ENCODE data around the gene ADARB2. TPM values are rescaled to one million over a fixed set of nuclear protein-coding genes. Genes with fewer than 3 reads are reported as not detected.
A peak's percentile ranks its signal among the peaks of the same experiment; 100 is the strongest.
"Not testable (repeated sequence)": the region's sequence is repeated elsewhere in the genome, so short reads cannot be mapped to it uniquely, and the experiment has no call there.

ADARB2 gene
- total RNA-seq, 1 experiment from 2014 or later, result 0.90 TPM

- DNase-seq (ENCODE audit: low read depth, low spot score), result no peak
- in situ Hi-C loops (cut with HindIII; ENCODE audit: low pct_unique_long_range_greater_than_20kb, low sequenced_read_pairs), result no loop called here
Measured at GRCh38 chr10:1358860-1359625, 378.3 kb downstream of the ADARB2 start.

GRCh38 chr10:1358147-1358546 is 379.2 kb downstream of the ADARB2 start:
- in situ Hi-C loops (cut with HindIII; ENCODE audit: low pct_unique_long_range_greater_than_20kb, low sequenced_read_pairs), result no loop called here
- no peak for DNase-seq (ENCODE audit: low read depth, low spot score)

GRCh38 chr10:1356349-1356748 is 381.0 kb downstream of the ADARB2 start:
- no peak for DNase-seq (ENCODE audit: low read depth, low spot score)
- in situ Hi-C loops (cut with HindIII; ENCODE audit: low pct_unique_long_range_greater_than_20kb, low sequenced_read_pairs), result no loop called here

- peak; percentile 68 for DNase-seq (ENCODE audit: low read depth, low spot score)
- in situ Hi-C loops (cut with HindIII; ENCODE audit: low pct_unique_long_range_greater_than_20kb, low sequenced_read_pairs), result no loop called here
Measured at GRCh38 chr10:1354809-1355710, 382.3 kb downstream of the ADARB2 start.

GRCh38 chr10:1352296-1352695 is 385.0 kb downstream of the ADARB2 start:
- DNase-seq (ENCODE audit: low read depth, low spot score); in situ Hi-C loops (cut with HindIII; ENCODE audit: low pct_unique_long_range_greater_than_20kb, low sequenced_read_pairs): not testable (repeated sequence)

- DNase-seq (ENCODE audit: low read depth, low spot score), result no peak
- in situ Hi-C loops (cut with HindIII; ENCODE audit: low pct_unique_long_range_greater_than_20kb, low sequenced_read_pairs), result no loop called here
Measured at GRCh38 chr10:1348773-1349050, 388.6 kb downstream of the ADARB2 start.

GRCh38 chr10:1347962-1348772 is 389.2 kb downstream of the ADARB2 start:
- no peak for DNase-seq (ENCODE audit: low read depth, low spot score)
- in situ Hi-C loops (cut with HindIII; ENCODE audit: low pct_unique_long_range_greater_than_20kb, low sequenced_read_pairs), result no loop called here

- DNase-seq (ENCODE audit: low read depth, low spot score), result no peak
- in situ Hi-C loops (cut with HindIII; ENCODE audit: low pct_unique_long_range_greater_than_20kb, low sequenced_read_pairs), result no loop called here
Measured at GRCh38 chr10:1347525-1347924, 389.8 kb downstream of the ADARB2 start.

GRCh38 chr10:1346201-1346600 is 391.1 kb downstream of the ADARB2 start:
- no peak for DNase-seq (ENCODE audit: low read depth, low spot score)
- in situ Hi-C loops (cut with HindIII; ENCODE audit: low pct_unique_long_range_greater_than_20kb, low sequenced_read_pairs), result no loop called here

GRCh38 chr10:1345368-1345767 is 392.0 kb downstream of the ADARB2 start:
- in situ Hi-C loops (cut with HindIII; ENCODE audit: low pct_unique_long_range_greater_than_20kb, low sequenced_read_pairs), result no loop called here
- no peak for DNase-seq (ENCODE audit: low read depth, low spot score)

GRCh38 chr10:1344846-1345245 is 392.5 kb downstream of the ADARB2 start:
- DNase-seq (ENCODE audit: low read depth, low spot score), result no peak
- in situ Hi-C loops (cut with HindIII; ENCODE audit: low pct_unique_long_range_greater_than_20kb, low sequenced_read_pairs), result no loop called here

- DNase-seq (ENCODE audit: low read depth, low spot score), result no peak
- in situ Hi-C loops (cut with HindIII; ENCODE audit: low pct_unique_long_range_greater_than_20kb, low sequenced_read_pairs), result no loop called here
Measured at GRCh38 chr10:1344408-1344807, 392.9 kb downstream of the ADARB2 start.

- DNase-seq (ENCODE audit: low read depth, low spot score), result no peak
- in situ Hi-C loops (cut with HindIII; ENCODE audit: low pct_unique_long_range_greater_than_20kb, low sequenced_read_pairs), result no loop called here
Measured at GRCh38 chr10:1343176-1343575, 394.1 kb downstream of the ADARB2 start.

GRCh38 chr10:1341052-1341451 is 396.3 kb downstream of the ADARB2 start:
- DNase-seq (ENCODE audit: low read depth, low spot score); in situ Hi-C loops (cut with HindIII; ENCODE audit: low pct_unique_long_range_greater_than_20kb, low sequenced_read_pairs): not testable (repeated sequence)

GRCh38 chr10:1339396-1339795 is 397.9 kb downstream of the ADARB2 start:
- no peak for DNase-seq (ENCODE audit: low read depth, low spot score)
- in situ Hi-C loops (cut with HindIII; ENCODE audit: low pct_unique_long_range_greater_than_20kb, low sequenced_read_pairs), result no loop called here

GRCh38 chr10:1335642-1336041 is 401.7 kb downstream of the ADARB2 start:
- in situ Hi-C loops (cut with HindIII; ENCODE audit: low pct_unique_long_range_greater_than_20kb, low sequenced_read_pairs), result no loop called here
- DNase-seq (ENCODE audit: low read depth, low spot score), result no peak

- in situ Hi-C loops (cut with HindIII; ENCODE audit: low pct_unique_long_range_greater_than_20kb, low sequenced_read_pairs), result no loop called here
- DNase-seq (ENCODE audit: low read depth, low spot score), result no peak
Measured at GRCh38 chr10:1333981-1334380, 403.3 kb downstream of the ADARB2 start.

- in situ Hi-C loops (cut with HindIII; ENCODE audit: low pct_unique_long_range_greater_than_20kb, low sequenced_read_pairs), result no loop called here
- no peak for DNase-seq (ENCODE audit: low read depth, low spot score)
Measured at GRCh38 chr10:1331560-1331959, 405.8 kb downstream of the ADARB2 start.
